Medulla oblongata (tissue), 1 donor: ENCODE measurements around the gene GTF2IRD2.
"Not testable (repeated sequence)": the region's sequence is repeated elsewhere in the genome, so short reads cannot be mapped to it uniquely, and the experiment has no call there.

ENCODE experiments used
- DNase-seq: peaks from one replicate; pipeline ENCODE4 v3.0.0-alpha.2; 2015; ENCODE audit errors: extremely low spot score

Gene GTF2IRD2

DNA sequence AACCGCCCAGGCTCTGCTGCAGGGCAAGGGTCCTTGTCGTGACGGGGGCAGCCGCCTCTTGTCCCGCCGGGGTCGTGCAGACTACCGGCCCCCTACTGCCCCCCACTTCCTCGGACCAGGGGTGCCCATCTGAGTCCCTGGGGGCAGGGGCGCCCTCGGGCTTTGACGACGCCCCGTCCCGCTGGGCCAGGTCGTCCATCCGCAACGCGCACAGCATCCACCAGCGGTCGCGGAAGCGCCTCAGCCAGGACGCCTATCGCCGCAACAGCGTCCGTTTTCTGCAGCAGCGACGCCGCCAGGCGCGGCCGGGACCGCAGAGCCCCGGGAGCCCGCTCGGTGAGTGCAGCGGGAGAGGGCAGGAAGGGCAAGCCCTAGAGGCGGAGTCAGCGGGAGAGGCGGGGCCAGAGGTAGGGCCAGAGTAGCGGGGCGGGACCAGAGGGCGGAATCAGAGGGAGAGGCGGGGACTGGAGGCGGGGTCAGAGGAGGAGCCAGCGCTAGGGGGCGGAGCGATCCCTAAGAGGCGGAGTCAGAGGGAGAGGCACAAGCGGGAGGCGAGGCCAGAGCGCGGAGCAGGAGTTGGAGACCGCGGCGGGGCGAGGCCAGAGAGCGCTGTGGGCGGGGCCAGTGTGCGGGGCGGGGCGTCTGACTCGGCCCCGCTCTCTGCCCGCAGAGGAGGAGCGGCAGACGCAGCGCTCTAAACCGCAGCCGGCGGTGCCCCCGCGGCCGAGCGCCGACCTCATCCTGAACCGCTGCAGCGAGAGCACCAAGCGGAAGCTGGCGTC, 62.8 kb downstream of the GTF2IRD2 start:
- DNase-seq = peak; percentile 96

DNA sequence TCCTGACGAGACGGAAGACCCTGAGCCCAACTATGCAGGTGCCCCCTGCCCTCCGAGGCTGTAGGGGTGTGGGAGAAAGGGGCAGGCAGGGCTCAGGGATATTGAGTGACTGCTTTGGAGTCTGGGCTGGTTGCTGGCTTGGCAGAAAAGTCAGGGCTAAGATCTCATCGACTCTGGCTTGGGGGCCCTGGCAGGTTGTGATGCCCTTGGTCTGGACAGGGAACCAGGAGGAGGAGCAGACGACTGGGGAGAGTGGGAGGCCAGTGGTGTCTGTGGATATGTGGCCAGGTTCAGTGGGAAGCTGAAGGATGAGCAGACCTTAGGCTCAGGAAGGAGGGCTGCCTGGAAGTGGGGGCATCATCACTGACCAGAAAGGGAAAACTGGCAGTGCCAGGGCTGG, 67.8 kb downstream of the GTF2IRD2 start:
- not testable (repeated sequence) for DNase-seq

DNA sequence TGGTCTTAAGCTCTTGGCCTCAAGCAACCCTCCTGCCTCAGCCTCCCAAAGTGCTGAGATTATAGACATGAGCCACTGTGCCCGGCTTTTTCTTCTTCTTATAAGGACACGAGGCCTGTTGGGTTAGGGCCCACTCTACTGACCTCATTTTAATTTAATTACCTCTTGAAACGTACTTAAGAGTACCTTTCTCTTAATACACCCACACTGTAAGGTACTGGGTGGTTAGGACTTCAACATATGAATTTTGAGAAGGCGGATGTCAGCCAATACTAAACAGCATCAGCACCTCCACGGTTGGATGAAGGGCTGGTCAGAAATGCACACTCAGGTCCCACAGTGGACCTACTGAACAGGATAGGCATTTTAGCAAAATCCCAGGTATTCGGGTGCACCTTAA, 69.7 kb downstream of the GTF2IRD2 start:
- DNase-seq = not testable (repeated sequence)

DNA sequence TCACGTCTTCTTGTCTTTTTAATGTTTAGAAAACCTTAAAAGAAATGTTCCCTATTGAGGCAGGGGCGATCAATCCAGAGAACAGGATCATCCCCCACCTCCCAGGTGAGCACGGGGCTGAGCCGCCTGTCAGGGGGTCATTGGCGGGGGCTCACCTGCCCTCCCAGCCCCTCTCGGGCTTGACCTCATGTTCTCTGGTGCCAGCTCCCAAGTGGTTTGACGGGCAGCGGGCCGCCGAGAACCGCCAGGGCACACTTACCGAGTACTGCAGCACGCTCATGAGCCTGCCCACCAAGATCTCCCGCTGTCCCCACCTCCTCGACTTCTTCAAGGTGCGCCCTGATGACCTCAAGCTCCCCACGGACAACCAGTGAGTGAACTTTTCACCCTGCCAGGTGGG, 72.4 kb downstream of the GTF2IRD2 start:
- DNase-seq = not testable (repeated sequence)

DNA sequence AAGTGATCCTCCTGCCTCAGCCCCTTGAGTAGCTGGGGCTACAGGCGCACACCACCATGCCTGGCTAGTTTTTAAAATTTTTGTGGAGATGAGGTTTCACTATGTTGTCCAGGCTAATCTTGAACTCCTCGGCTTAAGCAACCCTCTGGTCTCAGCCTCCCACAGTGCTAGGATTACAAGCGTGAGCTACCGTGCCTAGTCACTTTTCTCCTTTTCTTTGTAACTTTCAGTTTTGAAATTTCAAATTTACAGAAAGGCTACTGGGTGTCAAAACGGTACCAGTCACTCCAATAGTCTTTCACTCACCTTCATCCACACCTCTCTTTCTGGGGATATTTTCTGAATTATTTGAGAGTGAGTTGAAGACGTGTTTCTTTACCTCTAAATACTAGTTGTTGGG, 76.3 kb downstream of the GTF2IRD2 start:
- DNase-seq = not testable (repeated sequence)

DNA sequence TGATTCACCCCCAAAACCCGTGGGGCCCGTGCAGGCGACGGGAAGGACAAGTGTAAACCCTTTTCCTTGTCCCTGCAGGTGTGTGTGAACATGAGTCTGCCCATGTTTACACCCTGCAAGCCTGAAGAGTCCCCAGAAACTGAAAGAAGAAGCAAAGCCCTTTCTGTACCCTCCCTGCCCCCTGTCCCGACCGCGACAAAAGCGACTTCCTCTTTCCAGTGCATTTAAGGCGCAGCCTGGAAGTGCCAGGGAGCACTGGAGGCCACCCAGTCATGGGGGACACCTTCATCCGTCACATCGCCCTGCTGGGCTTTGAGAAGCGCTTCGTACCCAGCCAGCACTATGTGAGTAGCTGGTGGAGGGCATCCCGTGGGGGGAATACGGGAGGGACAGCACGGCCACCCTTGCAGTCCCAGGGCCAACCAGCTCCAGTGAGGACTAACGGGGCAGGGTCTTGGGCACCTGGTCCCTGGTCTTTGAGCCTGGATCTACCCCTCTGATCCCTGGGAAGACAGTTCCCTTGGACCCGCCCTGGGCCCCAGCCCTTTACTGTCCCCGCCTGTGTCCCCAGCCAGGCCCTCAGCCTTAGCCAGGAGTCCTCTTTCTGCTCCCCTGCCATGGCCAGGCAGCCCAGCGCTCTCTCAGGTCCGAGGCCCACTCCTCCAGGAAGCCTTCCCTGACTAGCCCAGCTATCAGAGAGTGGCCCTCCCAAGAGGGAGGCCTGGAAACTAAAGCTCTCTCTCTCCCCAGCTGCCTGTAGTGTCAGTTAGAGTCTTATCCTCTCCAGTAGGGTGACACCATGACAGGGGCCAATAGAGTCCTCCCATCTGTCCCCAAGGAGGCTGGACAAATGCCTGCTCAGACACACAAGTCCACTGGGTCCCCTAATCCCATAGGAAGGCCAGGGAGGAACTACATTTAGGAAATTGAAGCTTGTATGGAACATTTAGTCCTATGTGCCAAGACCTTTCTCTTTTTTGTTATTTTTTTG, 77.3 kb downstream of the GTF2IRD2 start, which contains the start of gene NCF1:
Gene NCF1 (plus strand): TSS at position 252 of the 991 bp plus-strand sequence. CDS start 21 bp downstream, at position 273.
- DNase-seq = not testable (repeated sequence)

DNA sequence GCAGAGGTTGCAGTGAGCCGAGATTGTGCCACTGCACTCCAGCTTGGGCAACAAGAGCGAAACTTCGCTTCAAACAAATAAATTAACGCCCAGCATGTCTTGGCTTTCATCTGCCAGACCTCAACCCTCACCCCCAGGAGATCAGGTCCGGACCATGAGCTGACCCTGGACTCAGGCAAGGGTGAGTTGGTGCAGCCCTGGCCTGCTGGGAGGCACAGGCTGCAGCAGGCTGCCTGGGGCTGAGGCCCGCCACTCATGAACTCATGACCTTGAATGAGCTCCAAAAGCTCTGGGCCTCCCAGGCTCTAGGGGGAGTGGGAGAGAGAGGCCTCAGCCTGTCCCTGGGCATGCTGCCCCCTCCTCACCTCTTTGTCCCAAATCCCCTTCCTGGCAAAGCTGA, 79.3 kb downstream of the GTF2IRD2 start:
- not testable (repeated sequence) for DNase-seq

DNA sequence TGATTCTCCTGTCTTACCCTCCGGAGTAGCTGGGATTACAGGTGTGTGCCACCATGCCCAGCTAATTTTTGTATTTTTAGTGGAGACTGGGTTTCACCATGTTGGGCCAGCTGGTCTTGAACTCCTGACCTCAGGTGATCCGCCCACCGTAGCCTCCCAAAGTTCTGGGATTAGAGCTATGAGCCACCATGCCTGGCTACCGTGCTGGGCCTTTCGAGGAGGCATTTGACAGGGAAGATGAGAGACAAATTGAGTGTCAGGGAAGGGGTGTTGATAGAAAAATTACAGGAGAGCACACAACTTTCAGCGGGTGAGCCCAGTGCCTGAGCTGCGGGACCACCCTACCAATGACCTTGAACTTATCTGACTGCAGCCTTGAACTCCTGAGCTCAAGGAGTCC, 81.3 kb downstream of the GTF2IRD2 start:
- not testable (repeated sequence) for DNase-seq

DNA sequence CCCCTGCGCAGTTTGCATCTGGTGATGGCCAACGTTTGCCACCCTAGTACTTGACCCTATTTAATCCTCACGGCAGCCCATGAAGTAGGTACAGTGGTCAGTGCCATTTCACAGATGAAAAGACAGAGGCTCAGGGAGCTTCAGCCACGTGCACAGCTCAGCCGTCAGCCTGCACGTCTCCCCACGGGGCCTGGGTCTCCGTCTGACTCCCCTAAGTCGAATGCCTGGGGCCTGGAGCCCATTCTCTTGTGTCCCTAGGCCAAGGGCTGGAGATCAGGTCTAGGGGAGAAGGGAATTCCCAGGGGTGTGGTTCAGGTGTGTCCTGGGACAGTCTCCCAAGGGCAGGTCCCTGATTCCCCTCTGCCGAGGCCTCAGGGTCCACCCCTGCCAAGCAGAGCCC, 84.4 kb downstream of the GTF2IRD2 start:
- not testable (repeated sequence) for DNase-seq

DNA sequence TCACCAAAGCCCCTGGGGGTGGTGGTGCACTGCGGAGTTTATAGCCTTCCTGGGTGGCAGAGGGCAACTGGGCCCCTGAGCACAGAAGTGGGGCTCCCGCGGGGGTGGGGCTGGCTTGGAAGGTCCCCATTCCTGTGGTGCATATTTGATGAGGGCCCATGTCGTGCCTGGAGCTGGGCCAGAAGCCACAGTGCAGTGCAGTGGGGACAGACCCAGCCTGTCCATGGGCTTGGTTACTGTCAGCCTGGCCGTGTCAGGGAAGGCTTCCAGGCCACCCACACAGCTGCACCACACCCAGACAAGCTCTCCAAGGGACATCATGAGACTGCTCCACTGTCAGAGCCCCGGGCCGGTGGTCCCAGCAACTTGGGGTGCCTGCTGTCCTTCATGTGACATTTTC, 84.9 kb downstream of the GTF2IRD2 start:
- not testable (repeated sequence) for DNase-seq

DNA sequence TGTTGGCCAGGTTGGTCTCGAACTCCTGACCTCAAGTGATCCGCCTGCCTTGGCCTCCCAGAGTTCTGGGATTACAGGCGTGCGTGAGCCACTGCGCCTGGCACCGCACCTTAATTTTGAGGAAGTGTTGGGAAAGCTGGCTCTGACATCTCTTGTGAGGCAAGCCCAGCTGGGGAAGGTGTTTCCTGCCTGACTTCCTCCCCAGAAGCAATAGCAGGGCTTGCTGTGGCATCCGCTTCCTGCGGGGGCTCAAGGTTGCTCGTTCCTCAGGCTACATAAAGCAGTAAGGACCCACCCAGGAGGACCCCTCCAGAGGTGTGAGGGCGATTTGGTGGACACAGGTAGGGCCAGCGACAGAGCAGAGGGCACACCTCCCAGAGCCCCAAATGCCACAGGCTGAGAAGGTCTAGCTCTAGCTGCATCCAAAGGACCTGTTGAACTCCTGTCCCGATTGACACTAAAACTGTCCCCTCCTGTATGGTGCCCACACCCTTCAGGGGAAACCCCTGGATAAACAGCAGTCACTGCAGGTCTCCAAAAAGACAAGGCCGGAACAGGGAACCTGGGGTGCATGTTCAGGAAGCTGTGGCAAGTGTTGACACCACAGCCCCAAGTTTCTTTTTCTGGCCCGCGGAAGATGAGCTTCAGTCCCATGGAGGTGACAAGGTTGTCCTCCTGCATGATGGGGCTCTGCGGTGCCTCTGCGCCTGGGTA, 86.0 kb downstream of the GTF2IRD2 start:
- DNase-seq = not testable (repeated sequence)

DNA sequence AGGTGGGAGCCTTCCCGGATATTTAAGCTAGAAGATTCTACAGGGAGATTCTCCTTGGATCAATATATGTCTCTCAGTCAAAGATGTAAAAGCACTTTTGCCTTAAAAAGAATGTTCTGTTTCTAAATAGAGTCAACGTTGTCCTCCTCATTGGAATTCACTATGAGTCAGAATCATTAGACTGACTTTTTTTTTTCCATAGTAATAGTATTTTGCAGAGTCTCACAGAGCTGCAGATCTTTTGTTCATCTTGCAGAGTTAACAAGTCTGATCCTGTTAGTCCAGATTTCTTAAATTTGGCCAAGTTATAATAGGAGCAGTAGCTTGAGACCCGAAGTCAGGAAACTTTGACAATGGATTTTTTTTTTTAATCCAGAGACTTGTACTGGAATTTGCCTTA, 92.4 kb downstream of the GTF2IRD2 start:
- not testable (repeated sequence) for DNase-seq

DNA sequence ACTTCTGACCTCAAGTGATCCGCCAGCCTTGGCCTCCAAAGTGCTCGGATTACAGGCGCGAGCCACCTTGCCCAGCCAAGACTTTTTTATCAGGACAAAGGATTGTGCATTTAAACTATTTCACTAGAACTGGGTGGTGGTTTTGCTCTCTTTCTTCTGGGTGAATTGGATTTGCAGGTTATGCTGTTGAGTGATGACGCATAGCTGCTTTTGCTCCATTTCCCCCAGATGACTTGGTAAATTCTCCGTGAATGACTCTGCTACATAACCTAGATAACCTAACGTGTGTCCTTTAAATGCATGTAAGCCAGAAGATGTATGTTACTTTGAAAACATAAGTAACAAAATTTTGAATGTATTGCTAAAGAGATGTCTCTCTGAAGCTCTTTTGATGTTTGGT, 93.1 kb downstream of the GTF2IRD2 start:
- DNase-seq = not testable (repeated sequence)

DNA sequence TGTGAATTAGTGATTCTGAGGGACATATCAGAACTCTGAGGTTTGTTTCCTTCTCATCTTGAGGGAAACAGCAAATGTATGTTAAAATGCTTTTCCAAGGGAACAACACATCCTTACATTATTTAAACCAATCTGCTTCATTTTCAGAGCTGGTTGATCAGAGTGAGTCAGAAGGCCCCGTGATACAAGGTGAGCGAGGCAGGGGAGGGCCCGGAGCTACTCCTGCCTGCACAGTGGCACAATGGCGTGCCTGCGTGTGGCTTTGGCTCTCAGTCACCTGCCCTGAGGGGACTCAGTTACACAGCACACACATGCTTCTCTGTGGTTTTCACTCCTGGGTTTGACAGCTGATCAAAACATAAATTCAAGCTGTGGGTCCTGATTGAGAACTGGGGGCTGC, 94.7 kb downstream of the GTF2IRD2 start:
- not testable (repeated sequence) for DNase-seq

DNA sequence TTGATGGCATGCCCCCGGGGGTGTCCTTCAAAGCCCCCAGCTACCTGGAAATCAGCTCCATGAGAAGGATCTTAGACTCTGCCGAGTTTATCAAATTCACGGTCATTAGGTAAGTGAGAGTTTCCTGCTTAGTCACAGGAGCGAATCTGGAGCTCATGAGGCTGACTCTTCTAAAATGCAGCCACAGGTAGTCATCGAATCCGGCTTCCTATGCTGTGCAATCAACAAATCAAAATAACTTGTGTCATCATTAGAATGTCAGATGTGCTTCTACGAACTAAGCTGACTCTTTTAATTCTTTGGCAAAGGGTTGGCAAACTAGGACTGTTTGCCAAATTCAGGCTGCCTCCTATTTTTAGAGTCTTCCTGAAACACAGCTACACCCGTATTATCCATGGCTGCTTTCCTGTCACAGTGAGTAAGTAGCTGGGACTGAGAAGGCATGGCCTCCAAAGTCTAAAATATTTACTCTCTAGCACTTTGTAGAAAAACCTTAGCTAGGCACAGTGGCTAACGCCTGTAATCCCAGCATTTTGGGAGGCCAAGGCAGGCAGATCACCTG, 97.4 kb downstream of the GTF2IRD2 start:
- not testable (repeated sequence) for DNase-seq
